Epidermal melanocyte (primary cell): Measurements from ENCODE around the gene AUNIP.

ENCODE experiments used
- DNase-seq: peaks from one replicate; pipeline ENCODE4 v3.0.0; 2011; ENCODE audit warnings: low spot score; ENCODE audit not compliant: insufficient read length

Gene AUNIP

DNA sequence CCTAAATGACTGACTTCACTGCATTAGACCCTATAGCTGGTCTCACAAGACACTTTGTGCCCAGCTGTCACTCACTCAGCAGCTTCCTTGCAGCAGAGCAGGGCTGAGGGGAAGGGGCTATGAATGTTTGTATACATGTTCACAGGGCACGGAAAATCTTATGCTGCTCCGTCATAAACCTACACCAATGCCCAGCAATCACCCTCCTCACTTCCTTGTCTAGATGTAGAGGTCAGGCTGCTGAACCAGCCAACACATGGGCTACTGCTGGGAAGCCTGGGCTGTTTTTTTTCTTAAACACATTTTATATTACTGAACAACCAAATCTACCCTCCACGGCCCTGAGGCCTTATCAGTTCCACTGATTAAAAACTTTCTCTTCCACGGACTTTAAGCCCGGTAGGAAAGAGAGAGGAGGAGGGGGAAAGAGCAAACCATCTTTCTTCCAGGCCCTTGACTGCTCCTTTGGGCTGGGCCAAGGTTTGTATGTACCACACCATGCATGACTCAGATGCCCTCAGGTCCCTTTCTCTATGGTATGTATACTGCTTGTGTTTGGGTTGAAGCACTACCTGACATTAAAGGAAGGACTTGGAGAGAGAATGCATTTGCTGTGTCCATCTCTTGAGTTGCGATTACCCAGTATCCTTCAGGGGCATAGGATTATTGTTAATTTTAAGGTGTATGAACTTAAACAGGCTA lies 26.8 kb downstream of the AUNIP start:
- no peak for DNase-seq

- DNase-seq: no peak
Observed at GRCh38 chr1:25831569-25832196, 27.6 kb downstream of the AUNIP start.

GRCh38 chr1:25829046-25829445 lies 30.2 kb downstream of the AUNIP start:
- DNase-seq: no peak

DNA sequence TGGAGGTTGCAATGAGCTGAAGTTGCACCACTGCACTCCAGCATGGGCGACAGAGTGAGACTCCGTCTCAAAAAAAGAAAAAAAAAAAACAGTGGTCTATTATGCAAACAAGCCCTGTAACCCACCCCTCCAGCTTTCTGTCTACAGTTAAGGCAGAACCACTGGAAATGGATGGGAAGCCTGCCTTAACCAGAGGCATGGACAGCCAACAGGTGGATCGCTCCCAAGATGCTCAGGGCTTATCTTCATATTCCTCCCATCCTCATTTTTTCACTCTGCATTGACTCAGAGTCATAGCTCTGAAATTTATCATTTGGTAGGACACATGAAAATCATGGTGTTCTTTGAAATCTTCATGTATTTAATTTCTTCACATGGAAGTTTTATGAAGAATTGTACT lies 30.8 kb downstream of the AUNIP start:
- no peak for DNase-seq

DNA sequence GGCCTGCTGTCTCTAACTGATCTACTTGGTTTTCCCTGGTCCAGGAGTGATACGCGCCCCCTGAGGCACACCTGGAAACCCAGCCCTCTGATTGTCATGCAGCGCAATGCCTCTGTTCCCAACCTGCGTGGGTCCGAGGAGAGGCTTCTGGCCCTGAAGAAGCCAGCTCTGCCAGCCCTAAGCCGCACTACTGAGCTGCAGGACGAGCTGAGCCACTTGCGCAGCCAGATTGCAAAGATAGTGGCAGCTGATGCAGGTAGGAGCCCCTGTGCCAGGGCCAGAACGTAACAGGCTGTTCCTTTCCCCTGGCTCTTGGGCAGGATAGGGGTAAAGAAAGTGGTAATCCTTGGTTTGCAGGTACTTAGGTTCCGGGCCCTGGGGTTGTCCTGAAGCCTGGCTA lies 32.7 kb downstream of the AUNIP start:
- DNase-seq: no peak

GRCh38 chr1:25825605-25826004 lies 33.7 kb downstream of the AUNIP start:
- DNase-seq: no peak

DNA sequence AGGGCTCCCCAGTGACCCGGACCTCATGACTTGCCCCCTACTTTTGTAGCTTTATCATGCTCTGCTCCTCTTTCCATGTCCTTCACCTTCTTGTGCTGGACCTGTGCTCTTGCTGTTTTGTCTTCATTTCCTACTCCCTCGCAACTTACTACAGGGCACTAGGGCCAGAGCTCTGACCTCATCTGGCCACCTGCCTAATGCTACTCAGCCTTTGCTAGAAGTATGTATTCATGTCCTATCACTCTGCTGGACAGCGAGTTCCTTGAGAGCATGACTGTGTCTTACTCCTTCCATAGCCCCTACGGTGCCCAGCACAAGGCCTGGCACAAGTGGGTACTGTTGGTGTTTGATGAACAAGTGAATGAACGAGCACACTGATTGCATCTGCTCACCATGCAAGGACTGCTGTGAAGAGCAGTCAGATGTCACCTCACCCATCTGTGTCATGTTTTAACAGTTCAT lies 37.6 kb downstream of the AUNIP start:
- DNase-seq: no peak

- DNase-seq: no peak
Observed at GRCh38 chr1:25821112-25821476, 38.2 kb downstream of the AUNIP start.

DNA sequence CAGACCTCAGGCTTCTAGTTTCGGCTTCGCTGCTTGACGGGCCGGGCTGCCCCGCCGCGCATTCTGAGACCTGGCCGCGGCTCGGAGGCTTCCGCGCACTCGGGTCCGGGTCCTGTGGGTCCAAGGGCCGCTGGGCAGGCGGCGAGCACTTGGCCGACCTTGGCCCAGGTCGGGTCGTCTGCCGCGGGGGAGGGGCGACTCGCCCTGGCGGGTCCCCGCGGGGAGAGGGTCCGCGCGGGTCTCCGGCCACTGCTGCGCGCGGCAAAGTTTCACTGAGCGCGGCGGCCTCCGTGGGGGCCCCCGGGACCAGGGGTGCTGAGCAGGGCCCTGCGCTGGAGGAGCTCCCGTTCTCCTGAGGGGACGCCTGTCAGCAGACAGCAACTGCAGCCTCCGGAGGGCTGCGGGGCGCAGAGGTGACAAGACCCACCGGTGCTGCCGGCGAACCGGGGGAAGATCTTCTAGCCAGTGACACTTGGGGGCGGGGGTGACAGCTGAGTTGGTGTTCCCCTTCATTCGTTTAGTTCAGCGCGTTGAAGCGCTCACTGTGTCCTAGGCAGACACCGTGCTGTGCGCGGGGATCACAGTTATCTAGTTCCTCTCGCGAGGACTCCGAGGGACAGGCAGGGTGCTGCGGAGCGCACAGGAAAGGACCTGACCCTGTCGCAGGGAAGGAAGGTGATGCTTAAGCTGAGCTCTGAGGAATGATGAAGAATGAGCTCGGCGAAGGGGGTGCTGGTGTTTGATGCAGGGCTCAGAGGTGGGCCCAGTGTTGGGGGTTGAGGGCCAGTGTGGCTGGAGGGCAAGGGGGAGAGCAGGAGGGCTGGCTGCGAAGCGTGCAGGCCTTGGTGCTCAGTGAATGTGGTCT lies 38.8 kb downstream of the AUNIP start:
- DNase-seq: peak; percentile 64

DNA sequence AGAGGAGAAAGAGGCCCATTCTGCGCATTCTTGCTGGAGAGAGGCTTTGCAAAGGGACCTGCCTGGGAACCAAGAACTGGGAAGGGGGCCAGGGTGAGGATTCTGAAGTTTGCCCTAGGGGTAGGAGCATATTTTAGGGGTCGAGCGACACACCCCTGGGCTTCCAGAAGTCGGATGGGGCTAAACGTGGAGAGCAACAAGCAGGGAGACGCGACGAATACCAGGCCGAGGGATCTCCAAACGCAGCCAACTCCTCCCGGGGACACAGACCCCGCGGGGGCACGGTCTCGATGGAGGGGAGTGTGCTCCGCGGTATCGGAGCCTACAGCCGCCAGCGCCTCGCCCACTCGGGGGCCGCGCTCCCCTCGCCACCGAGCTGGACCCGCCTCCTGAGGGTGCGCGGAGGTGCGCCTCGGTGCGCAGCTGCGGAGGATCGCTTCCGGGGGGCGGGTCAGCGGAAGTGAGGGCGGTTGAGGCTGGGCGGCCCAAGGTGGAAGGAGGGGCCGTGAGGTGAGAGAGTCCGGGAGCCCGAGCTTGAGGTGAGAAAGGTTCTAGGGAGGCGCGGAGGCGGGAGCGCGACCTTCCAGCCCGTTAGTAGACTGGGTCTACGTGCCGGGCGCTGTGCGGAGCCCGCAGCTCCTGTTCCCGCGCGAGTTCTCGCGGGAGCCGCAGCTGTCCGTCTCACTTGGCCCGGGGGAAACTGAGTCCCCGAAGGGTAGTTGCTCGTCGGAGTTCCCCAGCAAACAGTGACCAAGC lies 39.6 kb downstream of the AUNIP start, which contains the start of gene MTFR1L:
Gene MTFR1L (plus strand): TSS at position 464 of the 756 bp plus-strand sequence. CDS start 3,151 bp downstream, outside the sequence.
- peak; percentile 91 for DNase-seq

GRCh38 chr1:25818569-25818968 lies 40.7 kb downstream of the AUNIP start:
- DNase-seq: no peak

GRCh38 chr1:25817840-25818501 lies 41.3 kb downstream of the AUNIP start:
- no peak for DNase-seq

DNA sequence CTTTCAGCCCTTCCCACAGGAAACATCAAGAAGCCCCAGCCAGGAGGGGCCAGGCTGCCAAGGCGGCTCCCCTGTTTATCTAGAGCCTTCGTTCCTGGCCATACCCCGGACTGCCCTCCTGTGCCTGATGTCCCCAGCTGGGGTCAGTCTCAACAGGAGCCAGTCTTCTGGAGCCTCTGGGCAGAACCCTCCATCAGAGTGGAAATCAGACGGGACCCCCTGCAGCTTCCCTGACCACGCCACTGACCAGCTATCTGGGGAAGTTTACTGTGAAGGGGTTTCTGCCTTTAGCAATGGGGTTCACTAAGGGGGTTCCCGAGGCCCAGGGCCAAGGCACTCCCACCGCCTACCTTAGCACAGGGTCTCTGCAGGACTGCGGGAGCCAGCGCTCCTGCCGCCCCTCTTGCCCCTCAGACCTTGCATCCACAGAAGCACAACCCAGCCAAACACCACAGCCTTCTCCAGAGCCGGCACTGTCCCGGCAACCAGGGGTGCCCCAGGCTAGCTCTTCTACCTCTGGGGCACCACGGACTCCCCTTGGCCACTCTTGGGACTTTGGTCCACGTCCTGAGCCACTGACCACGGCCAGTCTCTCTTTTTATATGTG lies 43.0 kb downstream of the AUNIP start:
- DNase-seq: no peak

DNA sequence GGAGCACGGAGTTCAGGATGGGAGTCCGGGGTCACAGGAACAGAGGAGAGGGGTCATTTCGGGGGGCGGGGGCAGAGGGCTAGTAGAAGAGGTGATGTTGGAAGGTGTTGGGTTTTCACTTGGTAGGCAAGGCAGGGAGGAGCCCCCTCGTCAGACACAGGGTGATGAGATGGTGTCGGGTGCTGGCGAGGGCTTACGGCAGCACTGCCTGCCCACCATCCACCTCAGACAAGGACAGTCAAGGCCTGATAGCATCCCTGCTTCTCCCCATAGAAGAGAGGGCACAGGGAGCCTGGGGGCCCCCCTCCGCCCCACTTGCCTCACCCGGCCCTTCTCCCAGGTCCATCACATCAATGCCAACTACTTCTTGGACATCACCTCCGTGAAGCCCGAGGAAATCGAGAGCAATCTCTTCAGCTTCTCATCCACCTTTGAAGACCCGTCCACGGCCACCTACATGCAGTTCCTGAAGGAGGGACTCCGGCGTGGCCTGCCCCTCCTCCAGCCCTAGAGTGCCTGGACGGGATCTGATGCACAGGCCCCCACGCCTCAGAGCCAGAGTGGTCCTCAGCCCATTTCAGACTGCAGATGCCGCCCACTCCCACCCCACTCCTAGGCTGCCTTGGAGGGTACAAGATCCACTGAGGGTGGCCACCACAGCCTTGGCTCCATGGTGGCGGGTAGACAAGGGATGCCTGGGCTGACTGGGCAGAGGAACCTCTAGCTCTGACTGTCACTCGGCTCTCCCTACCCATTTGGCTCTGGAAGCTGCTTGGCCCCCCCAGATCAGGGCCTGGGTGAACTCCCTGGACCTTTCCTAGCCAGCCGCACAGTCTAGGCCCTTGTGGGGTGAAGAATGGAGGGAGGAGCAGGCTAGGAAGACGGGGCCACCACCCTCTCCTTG lies 43.8 kb downstream of the AUNIP start:
- no peak for DNase-seq

DNA sequence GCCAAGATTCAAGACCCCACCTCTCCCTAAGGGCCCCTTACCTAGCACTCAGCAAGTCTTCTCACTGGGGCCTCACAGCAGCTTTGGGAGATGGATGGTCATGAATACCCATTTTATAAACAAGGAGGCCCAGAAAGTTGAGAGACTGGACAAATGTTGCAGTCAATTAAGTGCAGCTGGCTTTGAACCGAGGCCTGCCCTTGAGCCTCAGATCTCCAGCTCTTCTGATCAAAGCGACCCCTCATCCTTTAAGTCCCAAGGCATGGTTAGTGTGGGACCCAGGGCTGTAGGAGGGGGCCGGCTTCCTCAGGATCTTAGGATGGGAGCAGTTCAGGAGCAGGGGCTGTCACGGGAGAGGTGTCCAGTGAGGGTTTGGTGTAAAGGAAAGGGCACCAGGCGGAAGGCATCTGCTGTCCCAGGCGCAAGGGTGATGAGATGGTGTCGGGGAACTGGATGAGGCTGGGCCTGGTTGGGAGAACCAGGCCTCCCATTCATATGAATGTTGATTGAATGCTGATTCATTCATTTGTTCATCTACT lies 44.6 kb downstream of the AUNIP start:
- no peak for DNase-seq

- no peak for DNase-seq
Observed at GRCh38 chr1:25813734-25814471, 45.4 kb downstream of the AUNIP start.

GRCh38 chr1:25813071-25813733 lies 46.1 kb downstream of the AUNIP start:
- no peak for DNase-seq
